HT1080 (cell line): ENCODE results near the gene SCN5A. TPM values are rescaled to one million over a fixed set of nuclear protein-coding genes. Genes with fewer than 3 reads are reported as not detected.

Source experiments
- DNase-seq: peaks from one replicate; pipeline ENCODE4 v3.0.0-alpha.2; 2015; ENCODE audit warnings: low read depth
- total RNA-seq: library from RNA; depleted of rRNA; stranded (reverse); fragments of >200 nt; shearing (Covaris generic); gene quantifications from 2 replicates; pipeline ENCODE4 v1.2.3, GENCODE V29; 2014

Gene SCN5A
- total RNA-seq, 1 experiment from 2014 or later, result 5.9 TPM

DNA sequence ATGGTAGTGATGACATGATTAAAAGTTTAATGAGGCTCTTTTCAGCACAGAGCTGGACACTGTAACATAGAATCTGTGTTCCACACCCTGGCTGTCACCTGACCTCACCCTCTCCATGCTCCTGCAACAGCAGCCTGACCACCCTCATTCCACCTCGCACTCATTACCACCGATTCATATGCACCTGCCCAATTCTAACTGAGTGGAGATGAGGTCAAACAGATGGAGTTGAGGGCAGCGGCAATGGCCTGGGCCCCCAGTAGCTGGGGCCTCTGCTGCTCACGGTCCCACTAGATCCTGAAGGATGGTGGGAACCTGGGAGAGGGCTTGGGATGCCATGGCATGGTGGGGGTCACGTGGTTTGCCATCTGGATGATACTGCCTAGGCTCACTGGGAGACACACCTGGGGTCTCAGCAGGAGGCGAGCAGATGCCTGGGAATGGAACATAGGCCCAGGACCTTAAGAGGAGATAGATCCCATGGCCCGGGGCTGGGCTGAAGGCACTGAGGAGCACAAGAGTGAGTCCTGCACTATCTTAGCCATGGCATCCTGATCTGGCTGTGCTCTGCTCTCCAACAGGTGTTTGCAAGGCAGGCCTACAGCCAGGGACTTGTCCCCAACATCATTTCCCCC is 1.3 kb downstream of the SCN5A start:
- DNase-seq, result no peak

DNA sequence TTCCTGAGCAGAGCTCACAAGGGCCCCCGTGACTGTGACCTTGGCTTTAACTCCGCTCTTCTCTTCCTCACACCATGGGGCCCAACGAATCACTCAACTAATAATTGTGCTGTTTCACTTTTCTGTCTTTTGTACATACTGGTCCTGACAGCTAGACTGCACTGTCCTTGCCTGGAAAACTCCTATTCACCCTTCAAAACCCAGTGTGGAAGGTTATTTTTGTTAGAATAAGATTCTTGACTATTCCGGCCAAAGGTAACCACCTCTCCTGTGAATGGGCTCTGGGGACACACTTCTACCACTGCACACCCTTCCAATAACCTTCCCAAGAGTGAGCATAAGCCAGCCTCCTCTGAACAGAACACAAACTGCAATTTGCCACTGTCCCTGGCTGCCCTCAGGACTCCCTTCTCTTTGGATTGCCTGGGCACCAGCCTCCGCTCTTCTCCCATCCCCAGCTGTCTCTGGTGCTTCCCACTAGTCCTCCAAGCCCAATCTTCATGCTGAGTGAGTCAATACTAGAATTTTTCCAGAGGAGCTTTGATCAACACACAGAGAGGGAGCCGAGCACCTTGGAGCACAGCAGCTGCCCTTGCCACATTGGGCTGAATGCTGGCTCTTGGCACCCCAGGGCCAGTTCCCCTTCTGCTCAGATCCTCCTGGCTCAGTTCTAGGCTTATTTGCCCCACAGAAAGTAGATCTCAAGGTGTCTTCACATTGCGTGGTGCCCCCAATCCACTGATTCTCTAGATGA is 2.1 kb downstream of the SCN5A start:
- no peak for DNase-seq

DNA sequence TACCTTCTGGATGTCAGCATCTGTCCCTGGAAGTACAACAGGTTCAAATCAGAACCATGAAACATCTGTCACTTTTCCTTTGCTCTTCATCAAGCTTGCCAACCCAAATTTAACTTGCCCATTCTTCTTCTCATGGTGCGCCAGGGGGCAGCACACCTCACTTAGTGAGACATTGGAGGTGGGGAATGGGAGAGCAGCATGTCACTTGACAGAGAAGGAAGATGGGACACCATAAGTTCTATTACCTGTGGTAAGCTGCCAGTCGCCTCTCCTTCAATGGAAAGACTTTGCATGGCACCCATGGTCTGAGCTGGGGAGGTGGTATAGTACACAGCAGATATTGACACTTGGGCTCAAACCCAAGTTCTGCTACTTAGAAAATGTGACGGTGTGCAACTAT is 2.9 kb downstream of the SCN5A start:
- DNase-seq, result no peak

DNA sequence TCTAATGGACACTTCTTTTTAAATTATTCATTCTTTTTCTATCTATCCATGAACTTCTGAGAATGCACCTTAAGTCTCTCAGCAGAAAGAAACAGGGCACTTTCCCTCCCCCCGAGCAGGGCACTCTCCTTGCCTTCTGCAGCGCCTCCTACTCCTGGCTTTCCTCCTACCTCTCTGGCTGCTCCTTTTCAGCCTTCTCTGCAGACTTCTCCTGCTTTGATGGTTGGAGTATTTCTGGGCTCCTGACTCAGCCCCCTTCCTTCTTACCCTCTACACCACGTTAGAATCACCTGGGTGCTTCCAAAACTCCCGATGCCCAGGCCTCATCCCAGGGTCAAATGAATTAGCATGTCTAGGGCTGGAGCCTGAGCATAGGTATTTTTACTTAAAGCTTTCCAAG is 3.4 kb downstream of the SCN5A start:
- DNase-seq, result no peak

DNA sequence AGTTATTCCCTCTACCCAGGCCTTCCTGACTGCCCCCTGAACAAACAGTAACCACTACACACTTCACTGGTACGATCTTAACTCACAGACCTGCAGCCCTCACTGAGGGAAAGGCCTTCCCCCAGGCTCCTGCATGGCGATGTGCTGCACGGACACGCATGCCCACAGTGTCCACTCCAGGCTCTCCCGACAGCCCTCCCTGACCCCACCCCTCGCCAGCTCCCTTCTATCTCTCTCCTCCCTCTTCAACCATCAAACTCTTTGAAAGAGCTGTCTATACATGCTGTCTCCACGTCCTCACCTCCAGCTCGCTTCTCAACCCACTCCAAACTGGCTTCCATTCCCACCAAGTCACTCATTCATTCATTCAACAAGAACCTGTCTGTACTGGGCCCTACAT is 3.9 kb downstream of the SCN5A start:
- no peak for DNase-seq

DNA sequence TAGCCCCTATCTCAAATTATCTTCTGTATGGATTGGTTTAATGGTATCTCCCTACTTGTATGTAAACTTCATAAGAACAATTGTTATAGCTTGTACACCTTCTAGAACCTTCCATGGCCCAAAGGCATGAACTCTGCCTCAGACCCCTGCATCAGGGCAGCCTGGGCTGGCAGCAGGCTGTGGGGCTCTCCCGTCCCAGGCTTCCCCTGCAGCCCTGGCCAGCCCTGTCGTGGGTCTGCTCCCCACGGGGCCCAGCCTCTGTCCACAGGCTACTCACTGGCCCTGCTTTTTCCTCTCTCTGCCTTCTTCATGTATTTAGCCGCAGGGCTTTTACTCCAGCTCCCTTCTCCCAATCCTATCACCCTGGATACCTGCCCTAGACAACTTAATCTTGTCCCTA is 4.4 kb downstream of the SCN5A start:
- DNase-seq, result no peak

DNA sequence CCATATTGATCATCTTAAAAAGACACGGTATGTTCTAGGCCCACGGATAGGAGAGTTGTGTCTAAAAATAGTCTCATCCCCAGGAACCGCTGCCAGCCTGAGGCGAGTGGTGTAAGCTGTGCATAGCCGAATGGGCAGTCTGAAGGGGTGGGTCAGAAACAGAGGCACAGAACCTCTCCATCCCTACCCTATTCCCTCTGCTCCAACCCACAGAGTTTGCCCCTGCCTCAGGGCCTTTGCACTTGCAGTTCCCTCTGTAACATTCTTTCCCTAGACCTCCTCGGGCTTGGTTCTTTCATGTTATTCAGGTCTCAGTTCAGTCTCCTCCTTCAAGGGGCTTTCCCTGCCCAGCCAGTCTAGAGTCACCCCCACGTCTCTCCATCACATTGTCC is 4.8 kb downstream of the SCN5A start:
- DNase-seq, result no peak

DNA sequence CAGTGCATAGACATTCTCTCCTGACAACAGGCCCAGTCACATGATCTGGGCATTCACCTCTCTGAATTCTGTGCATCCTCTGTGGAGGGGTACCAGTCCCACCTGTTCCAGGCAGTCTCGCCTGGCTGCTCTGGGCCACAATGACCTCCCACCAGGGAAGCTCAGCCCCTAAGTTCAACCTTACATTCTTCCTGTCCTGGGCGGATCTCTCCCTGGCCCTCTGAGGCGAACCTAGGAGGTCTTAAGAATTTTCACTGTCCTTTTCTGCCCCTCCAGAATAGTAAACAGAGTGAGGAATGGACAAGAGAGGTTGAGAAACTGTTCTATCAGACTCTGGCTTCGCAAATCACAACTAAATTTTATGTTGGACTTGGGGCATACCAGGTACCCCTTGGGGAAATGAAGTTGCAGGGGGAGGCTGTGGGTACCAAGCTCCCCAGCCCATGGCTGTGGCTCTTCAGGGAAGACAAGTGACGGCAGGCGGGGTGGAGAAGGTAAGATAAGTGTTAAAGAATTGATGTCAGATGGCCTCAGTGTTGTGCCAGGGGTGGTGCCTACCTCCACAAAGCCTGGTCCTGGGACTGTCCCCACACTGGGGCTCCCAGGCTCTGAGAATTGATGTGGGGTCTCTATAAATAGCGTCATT is 5.3 kb downstream of the SCN5A start:
- no peak for DNase-seq

DNA sequence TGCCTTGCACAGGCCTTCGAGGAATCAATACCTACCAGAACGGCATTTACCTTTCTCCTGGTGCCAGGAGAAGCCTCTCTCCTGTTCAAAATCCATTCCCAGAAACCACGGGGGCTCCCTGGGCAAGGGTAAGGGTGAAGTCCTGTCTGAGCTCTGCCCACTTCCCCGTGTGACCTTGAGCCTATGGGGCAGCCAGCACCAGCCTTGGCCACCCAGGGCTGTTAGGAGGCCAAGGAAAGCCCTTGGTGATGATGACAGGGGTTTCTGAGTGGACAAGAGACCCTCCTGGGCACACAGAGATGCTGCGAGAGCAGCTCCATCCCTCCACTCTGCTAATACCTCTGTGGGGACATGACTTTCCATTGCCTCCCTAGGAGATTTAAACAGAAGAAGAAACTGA is 5.9 kb downstream of the SCN5A start:
- no peak for DNase-seq

DNA sequence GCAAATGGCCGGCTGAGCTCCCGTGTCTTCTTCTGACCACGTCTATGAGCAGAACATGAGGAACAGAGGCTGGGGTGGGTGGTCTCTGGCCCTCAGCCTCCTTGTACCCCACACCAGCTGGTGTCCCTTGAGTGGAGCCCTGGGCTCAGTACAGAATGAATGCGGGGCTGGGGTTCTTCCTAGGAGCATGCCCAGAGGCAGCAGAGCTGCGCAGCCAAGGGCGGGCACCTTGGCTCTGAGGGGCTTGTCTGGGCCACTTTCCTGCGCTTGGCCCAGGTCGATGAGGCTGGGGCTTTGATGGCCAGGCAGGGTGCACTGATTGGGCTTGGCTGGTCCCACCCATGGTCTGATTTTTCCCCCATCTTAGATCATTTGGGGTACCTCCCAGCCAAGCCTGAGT is 6.4 kb downstream of the SCN5A start:
- DNase-seq, result no peak

DNA sequence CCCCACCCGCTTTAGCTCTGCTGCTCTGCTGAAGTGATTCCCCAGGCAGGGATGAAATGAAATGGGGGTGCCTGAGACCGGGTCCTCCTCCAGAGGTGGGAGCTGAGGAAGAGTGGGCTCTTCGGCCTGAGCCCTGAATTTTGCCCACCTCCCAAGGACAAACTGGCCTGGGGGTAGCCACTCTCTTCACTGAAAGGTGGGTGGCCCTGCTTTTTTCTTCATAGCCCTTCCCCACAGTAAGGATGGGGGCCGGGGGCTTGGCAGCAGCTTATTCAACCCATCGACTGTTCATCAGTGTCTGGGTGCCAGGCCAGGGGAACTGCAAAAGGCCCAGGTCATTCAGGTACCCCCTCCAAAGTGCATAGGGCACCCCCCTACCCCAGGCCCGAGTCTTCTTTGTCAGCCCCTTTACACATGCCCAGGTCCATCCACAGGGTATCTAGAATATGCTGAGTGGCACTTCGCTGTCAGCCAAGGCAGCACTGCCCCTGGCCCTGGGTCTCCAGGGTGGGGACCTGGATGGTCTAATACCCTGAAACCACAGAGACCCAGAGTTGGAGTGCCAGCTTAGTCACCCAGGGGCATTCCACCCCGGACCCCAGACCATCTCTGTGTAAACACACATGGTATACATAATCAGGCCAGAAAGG is 7.9 kb downstream of the SCN5A start:
- DNase-seq, result no peak

DNA sequence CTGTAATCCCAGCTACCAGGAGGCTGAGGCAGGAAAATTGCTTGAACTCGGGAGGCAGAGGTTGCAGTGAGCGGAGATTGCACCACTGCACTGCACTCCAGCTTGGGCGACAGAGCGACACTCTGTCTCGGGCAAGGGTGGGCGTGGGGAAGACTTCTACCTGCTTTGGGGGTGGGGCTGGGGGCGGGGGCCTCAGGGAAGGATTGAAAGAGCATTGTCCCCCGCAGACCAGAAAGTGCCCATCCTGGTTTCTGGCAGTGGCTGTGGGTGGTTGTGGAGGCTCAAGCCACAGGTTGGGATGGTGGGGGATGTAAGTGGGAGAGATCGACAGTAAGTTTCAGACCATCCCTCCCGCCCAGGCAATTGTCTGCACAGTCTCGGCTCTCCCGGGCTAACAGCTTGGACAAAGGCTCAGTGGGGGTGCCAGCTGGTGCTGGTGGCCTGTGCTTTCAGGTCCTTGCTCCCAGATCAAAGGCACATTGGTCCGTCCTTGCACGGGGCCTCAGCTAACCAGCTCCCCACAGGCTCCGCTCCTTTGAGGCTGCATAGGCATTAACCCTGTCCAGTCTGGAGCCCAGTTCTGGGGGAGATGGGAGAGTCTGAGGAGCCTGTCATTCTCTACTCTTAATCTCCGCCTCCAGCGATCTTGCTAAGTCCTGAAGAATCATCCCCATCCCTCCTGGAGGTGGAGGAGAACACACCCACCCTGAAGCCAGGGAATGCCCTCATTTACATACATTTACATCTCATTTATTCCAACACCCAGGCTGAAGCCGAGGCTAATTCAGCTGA is 8.6 kb downstream of the SCN5A start:
- DNase-seq, result no peak

DNA sequence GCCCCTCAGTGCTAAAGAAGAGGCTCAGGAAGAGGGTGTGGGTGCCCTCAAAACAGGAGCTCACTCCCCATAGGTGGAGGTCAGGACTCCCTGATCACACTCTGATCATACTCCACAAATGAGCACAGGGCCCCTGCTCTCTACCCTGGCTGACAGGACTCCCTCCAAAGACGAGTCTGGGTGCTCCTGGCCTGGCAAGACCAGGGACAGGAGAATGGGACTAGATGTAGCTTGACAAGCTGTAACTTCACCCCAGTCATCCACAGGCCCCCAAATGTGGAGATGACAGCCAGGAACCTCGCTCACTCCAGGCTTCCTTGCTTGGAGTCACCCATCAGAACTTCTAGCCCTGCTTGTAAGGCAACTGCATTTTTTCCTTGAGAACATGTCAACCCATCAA is 11.1 kb downstream of the SCN5A start:
- no peak for DNase-seq

DNA sequence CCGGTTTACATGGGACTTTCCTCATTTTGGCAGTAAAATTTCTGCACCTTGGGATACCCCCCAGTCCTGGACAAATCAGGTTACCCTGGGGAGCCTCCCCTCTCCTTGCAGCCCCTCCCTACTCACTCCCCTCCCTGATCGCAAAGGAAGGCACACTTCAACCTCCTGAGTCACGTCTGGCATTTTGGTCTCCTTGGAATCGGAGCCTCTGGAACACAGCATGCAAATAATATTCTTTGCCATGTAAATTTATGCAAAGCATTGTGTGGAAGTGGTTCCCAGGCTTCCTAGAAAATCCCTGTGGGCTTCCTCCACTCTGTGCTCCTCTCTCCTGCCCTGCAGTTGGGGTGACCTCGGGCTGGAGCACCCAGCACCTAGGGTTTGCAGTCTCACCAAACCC is 11.6 kb downstream of the SCN5A start:
- DNase-seq, result no peak

DNA sequence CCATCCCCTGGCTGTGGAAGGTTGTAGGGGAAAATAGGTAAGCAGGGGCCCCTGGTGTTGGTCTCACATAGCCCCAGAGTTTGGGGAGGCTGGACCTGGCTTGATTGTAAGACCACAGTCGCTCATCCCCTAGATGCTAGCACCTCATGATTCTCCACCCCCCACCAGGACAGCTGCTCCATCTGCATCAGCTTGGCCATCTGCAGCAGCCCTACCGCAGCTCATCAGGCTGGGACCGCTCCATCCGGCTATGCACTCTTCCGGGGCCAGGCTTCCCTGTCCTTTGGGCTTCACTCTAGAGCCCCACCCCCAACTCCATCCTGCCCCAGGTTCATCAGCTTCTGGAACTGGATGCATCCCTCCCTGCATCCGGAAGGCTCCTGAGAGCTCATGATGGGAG is 12.6 kb downstream of the SCN5A start:
- no peak for DNase-seq

DNA sequence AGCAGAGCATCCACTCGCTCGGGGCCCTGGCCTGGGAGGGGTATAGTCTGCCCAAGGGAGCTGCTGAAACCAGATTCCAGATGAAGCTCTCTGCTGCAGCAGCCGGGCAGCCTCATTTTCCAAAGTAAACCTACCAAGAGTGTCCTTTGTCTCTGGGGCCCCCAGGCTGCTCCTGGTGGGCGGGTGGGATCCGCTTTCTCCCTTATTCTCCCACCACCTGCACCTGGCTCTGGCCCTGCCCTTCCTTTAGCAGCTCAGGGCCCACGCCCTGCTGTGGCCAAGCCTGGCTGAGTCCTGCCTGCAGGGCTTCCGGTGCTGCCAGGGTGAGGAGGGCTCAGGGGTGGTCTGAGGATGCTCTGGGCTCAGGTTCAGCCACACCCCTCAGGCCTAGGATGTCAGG is 13.0 kb downstream of the SCN5A start:
- DNase-seq, result no peak

DNA sequence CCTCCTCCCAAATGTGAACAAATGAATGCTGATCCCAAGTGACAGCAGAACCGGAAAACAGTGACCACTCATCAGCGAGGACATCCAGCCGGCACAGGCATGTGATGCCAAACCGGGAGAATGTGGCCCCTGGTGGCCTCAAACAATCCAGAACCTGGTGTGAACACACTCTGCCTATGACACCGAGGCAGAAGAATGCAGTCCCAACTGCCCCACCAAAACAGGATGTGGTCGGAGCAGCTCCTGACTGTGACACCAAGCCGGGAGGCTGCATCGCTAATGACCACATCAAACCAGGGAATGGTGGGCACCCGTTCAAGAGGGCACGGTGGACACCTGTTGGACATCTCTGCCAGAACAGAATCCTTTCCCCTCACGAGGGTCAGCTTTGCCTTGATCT is 15.4 kb downstream of the SCN5A start:
- DNase-seq, result peak; percentile 89

DNA sequence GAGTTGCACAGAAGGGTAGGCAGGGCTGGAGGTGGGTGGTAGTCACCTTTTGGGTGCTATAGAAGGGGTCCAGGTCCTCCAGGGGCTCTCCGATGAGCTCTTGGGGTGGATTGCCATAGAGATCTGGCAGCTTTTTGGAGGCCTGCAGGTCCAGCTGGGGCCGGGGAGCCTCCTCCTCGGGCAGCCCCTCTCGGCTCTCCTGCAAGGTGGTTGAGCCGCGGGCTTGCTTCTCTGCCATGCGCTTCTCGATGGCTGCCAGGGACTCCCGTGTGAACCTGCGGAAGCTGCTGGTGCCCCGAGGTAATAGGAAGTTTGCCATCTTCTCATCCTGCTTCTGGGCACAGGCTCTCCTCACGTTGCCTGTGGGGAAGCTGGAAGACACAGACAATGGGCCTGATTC is 16.5 kb downstream of the SCN5A start:
- DNase-seq, result no peak

DNA sequence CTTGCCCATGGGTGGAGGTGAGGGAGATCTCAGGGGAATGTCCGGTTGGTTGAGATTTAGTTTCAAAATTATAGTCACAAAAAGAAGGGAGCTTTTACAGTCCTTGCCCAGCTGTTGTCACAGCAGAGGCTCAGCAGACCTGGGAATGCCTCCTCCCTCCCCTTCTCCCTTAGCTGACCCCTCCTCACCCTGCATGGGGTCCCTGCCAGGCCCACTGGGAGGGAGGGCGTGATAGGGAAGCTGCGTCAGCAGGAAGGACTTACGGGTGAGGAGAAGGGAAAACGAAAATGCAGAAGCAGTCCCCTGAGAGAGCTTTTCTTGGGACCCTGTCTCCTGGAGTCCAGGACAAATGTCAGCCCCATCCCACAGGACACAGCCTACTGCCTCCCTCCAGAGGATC is 18.9 kb downstream of the SCN5A start:
- DNase-seq, result no peak

DNA sequence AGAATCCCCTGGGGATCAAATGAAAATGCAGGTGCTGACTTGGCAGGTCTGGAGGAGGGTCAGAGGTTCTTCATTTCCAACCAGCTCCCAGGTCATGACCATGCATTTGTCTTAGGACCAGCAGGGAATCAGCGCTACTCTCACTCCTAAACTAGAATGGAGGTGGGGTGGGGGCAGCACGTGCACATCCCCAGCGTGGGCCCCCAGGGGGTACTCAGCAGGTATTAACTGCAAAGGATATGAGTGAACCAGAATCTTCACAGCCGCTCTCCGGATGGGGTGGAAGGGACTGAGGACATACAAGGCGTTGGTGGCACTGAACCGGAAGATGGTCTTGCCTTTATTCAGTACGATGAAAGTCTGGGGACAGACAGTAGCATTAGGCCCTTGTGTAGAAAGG is 19.4 kb downstream of the SCN5A start:
- DNase-seq, result no peak

DNA sequence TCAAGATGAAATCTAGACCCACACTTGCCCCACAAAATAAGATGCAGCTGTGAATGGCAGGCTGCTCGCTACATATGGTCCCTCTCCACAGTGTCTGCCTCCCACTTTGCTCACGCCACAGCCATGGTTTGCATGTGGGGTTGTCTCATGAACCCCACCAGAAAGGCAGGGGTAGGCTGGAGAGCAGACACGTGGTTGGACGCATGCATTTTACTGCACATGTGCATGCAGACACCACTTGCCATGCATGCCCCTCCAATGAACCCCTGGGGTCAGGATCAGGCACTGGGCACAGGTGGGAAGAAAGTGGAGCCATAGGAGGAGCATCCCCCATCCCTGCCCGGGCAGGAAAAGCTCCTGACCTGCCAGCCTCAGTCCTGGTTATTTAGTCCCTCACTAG is 20.7 kb downstream of the SCN5A start:
- DNase-seq, result no peak

DNA sequence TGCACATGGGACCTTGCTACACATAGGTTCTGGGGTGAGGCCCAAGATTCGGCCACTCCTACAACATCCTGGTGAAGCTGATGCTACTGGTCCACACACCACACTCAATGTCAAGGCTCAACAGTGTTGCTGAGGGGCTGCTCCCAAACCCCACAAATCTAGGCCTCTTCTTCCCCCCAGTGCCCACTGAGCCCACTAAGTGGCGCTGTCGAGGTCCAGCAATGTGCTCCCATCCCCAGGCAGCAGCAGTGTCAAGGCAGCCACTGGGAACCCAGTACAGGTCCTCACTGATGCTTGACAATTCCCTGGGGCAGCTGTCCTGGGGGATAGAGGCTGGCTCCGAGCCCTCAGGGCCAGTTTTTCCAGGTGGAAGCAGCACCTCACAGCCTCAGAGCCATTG is 21.5 kb downstream of the SCN5A start:
- DNase-seq, result peak; percentile 27
